WTC11 (cell line): ENCODE results near the gene GPX6. TPM values are rescaled to one million over a fixed set of nuclear protein-coding genes. Genes with fewer than 3 reads are reported as not detected.

ENCODE experiments used
- ATAC-seq: fragments of 200-7000 bp; cut with Tn5 transposase; 2 replicates; pipeline ENCODE4 v1.10.0; 2021; ENCODE audit warnings: mild to moderate bottlenecking, moderate library complexity
- CTCF ChIA-PET: fragments of 300-600 bp; sonication (Branson Sonifier 250); formaldehyde crosslinking; loops from one replicate; lab custom pipeline; 2021; ENCODE audit warnings: antibody characterized with exemption; lab: Charles Lee
- POLR2A ChIA-PET: fragments of 350-600 bp; sonication (Branson Sonifier 250); formaldehyde crosslinking; loops from one replicate; lab custom pipeline; 2021; ENCODE audit warnings: antibody characterized with exemption; lab: Charles Lee
- DNase-seq: peaks from one replicate; pipeline ENCODE4 v3.0.0; 2021; ENCODE audit warnings: low spot score
- H3K27ac Mint-ChIP-seq: 2 replicates; pipeline ENCODE4 v1.8.0; 2021; ENCODE audit warnings: mixed read lengths
- H3K27me3 Mint-ChIP-seq: 2 replicates; pipeline ENCODE4 v1.8.0; 2021; ENCODE audit warnings: low read depth, mild to moderate bottlenecking, moderate library complexity, mixed read lengths
- H3K36me3 Mint-ChIP-seq: 2 replicates; pipeline ENCODE4 v1.8.0; 2021; ENCODE audit warnings: mixed read lengths
- H3K4me1 Mint-ChIP-seq: 2 replicates; pipeline ENCODE4 v1.8.0; 2022; ENCODE audit warnings: mixed read lengths
- H3K4me3 Mint-ChIP-seq: 2 replicates; pipeline ENCODE4 v1.8.0; 2021; ENCODE audit warnings: mild to moderate bottlenecking, moderate library complexity, mixed read lengths
- H3K9me3 Mint-ChIP-seq: 2 replicates; pipeline ENCODE4 v1.8.0; 2021; ENCODE audit warnings: mixed read lengths
- AR ChIP-seq: fragments of 250-450 bp; sonication (Bioruptor Pico); IDR thresholded peaks from 2 replicates; pipeline ENCODE4 v1.9.0; 2021; ENCODE audit warnings: mild to moderate bottlenecking
- ERG ChIP-seq: fragments of 250-450 bp; sonication (Bioruptor Pico); IDR thresholded peaks from 2 replicates; pipeline ENCODE4 v1.8.0; 2021; ENCODE audit warnings: mild to moderate bottlenecking
- MXD4 ChIP-seq: fragments of 250-450 bp; sonication (Bioruptor Pico); IDR thresholded peaks from 2 replicates; pipeline ENCODE4 v1.8.0; 2021; ENCODE audit warnings: mild to moderate bottlenecking, moderate library complexity, borderline replicate concordance
- OVOL2 ChIP-seq: fragments of 250-450 bp; sonication (Bioruptor Pico); IDR thresholded peaks from 2 replicates; pipeline ENCODE4 v1.9.0; 2021; ENCODE audit warnings: mild to moderate bottlenecking, borderline replicate concordance
- SMAD3 ChIP-seq: sonication (generic); formaldehyde crosslinking; IDR thresholded peaks from 2 replicates; pipeline ENCODE4 v1.8.0; 2022; ENCODE audit warnings: missing genetic modification reagents, mild to moderate bottlenecking, borderline replicate concordance
- TP53 ChIP-seq: sonication (generic); formaldehyde crosslinking; IDR thresholded peaks from 2 replicates; pipeline ENCODE4 v1.8.1; 2023; ENCODE audit warnings: mild to moderate bottlenecking, missing genetic modification reagents
- ZBTB21 ChIP-seq: sonication (generic); formaldehyde crosslinking; IDR thresholded peaks from 2 replicates; pipeline ENCODE4 v1.8.1; 2023; ENCODE audit warnings: mild to moderate bottlenecking, missing genetic modification reagents, borderline replicate concordance
- ZNF416 ChIP-seq: fragments of 250-450 bp; sonication (Bioruptor Pico); IDR thresholded peaks from 2 replicates; pipeline ENCODE4 v1.9.0; 2021; ENCODE audit warnings: mild to moderate bottlenecking, inconsistent platforms
- ZNF532 ChIP-seq: fragments of 250-450 bp; sonication (Bioruptor Pico); IDR thresholded peaks from 2 replicates; pipeline ENCODE4 v1.9.0; 2021; ENCODE audit warnings: mild to moderate bottlenecking, borderline replicate concordance
- total RNA-seq: library from RNA; stranded (reverse); gene quantifications from 3 replicates; pipeline ENCODE4 v1.2.3, GENCODE V29; 2021

The GPX6 gene
- total RNA-seq, 1 experiment from 2014 or later: not detected

GRCh38 chr6:28491984-28492317 is 23.6 kb downstream of the GPX6 start (continued):
- TF ChIP-seq ERG (CRISPR knock-in tag): no peak
- no peak for TF ChIP-seq AR
- no peak for TF ChIP-seq ZBTB21 (CRISPR knock-in tag)
- TF ChIP-seq SMAD3 (CRISPR knock-in tag): no peak
- TF ChIP-seq ZNF416: no peak

GRCh38 chr6:28490205-28490890 is 25.2 kb downstream of the GPX6 start:
- no peaks in the 10 kb centered on the region for H3K36me3 Mint-ChIP-seq
- ATAC-seq: peak; percentile 4
- peak overlapping the region; percentile 83 for H3K27ac Mint-ChIP-seq

More at GRCh38 chr6:28490205-28490890, 25.2 kb downstream of the GPX6 start:
- H3K27me3 Mint-ChIP-seq: peaks cover 6% of the 10 kb centered on the region; the same call in 1 of the 2 replicates
- TF ChIP-seq TP53 (no peak), MXD4 (no peak), OVOL2 (CRISPR knock-in tag) (no peak), ZNF532 (CRISPR knock-in tag) (no peak)
- H3K9me3 Mint-ChIP-seq: no peaks in the 10 kb centered on the region
- ChIA-PET POLR2A (no interaction called here), CTCF (no interaction called here)
- peak overlapping the region; percentile 90 for H3K4me3 Mint-ChIP-seq
- H3K4me1 Mint-ChIP-seq: peaks cover 18% of the 10 kb centered on the region
- no peak for DNase-seq
